NCI-H1436 (cell line): ENCODE data around the gene IGFALS.

Experiments used
- DNase-seq: peaks from one replicate; lab custom pipeline; 2025; lab: John Stamatoyannopoulos, UW

Gene IGFALS

GRCh38 chr16:1744338-1744840 is 49.1 kb downstream of the IGFALS start:
- no peak for DNase-seq

DNA sequence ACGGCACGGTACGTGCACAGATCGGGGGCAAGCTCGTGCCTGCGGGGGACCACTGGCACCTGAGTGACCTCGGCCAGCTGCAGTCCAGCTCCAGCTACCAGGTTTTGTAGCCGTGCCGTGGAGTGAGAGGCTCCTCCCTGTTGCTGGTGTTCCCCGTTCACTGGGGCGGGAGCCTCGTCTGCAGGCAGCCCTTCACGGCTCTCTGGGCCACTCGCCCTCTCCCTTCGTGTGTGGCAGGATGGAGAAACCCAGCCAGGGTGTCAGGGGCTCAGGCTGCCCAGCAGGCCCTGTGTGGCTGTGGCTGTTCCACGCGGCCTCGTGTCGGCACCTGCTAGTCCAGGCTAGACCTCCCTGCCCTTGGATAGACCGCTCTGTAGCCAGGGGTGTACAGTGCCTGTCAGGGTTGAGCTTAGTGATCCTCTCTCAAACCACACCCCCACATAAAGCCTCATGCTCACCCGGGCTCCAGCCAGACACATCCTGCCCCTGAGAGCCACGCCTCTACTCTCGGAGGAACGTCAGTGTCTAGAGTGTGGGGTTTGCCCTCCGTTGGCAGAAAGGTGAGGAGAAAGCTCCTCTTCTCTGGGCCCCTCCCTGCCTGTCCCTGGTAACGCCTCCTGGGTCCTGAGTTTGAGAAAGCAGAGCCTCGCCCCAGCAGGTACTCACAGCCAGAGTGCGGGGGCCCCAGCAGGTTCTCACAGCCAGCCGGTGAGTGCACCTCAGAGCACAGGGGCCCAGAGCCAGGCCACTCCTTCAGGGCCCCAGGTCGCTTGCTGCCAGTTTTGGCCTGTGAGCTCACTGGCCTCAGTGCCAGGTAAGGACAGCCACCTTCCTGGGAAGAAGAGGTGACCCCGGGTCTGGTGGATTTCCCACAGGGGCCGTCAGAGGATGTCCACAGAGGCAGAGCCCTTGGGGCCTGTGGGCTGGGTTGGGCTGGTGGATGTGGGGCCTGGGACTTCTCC is 49.8 kb downstream of the IGFALS start:
- DNase-seq = no peak

GRCh38 chr16:1741553-1742165 is 51.8 kb downstream of the IGFALS start:
- no peak for DNase-seq

DNA sequence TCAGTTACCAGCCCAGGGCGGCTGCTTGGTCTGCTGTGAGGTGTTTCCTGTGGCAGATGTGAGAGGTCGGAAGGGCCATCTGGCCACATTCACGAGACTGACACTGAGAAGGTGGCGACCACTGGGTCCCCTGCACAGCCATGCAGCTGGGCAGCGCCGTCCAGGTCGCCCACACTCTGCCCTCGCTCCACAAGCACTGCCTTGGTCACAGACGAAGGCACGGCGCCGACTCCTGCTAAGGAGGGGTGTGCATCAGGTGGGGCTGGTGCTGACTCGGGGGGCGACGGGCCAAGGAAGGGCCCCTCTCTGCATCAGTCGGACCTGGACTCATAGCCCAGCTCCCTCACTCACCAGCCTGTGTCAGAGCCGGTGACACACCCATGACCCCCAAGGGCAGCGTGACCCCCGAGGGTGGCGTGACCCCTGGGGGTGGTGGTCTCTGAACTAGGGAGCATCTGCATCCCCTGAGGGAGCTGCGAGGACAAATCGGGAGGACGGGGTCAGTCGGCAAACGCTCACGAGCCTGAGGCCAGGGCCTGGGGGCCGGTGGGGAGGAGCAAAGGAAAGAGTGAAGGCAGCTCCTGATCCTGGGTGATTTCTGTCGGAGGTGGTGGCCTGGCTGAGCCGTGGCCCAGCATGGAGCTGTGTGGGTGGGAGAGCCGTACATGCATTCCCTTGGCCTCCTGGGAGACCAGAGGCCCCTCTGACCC is 52.6 kb downstream of the IGFALS start:
- no peak for DNase-seq
